ENCODE measurements around the gene PIM2. TPM values are rescaled to one million over a fixed set of nuclear protein-coding genes. Genes with fewer than 3 reads are reported as not detected.

PIM2 gene
- polyA plus RNA-seq, 1 of the 3 experiments (the other 2 are of a cell fraction): 12.3 TPM

- TF ChIP-seq, protein P1, sequence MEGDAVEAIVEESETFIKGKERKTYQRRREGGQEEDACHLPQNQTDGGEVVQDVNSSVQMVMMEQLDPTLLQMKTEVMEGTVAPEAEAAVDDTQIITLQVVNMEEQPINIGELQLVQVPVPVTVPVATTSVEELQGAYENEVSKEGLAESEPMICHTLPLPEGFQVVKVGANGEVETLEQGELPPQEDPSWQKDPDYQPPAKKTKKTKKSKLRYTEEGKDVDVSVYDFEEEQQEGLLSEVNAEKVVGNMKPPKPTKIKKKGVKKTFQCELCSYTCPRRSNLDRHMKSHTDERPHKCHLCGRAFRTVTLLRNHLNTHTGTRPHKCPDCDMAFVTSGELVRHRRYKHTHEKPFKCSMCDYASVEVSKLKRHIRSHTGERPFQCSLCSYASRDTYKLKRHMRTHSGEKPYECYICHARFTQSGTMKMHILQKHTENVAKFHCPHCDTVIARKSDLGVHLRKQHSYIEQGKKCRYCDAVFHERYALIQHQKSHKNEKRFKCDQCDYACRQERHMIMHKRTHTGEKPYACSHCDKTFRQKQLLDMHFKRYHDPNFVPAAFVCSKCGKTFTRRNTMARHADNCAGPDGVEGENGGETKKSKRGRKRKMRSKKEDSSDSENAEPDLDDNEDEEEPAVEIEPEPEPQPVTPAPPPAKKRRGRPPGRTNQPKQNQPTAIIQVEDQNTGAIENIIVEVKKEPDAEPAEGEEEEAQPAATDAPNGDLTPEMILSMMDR (IDR thresholded peaks at IDR 0.05): no peak
- TF ChIP-seq GATA2 (CRISPR knock-in tag; IDR thresholded peaks at IDR 0.05) (no peak), SMC3 (IDR thresholded peaks at IDR 0.05; ENCODE audit: low read depth, low read length) (no peak)
Observed at GRCh38 chrX:48893556-48894348, 25.1 kb downstream of the PIM2 start (continued).

- H3F3A ChIP-seq (replicated peaks; ENCODE audit: insufficient read depth): peaks cover 3% of the 10 kb centered on the region
- H3K9me2 ChIP-seq: no peaks in the 10 kb centered on the region
- peaks cover 0 to 2% of the 10 kb centered on the region in 2 experiments for H3K36me3 ChIP-seq (replicated peaks in 1 of 2; ENCODE audit: control insufficient read depth in 1 of 2, insufficient read depth in 2 of 2, low read length in 1 of 2)
- H3K9me3 ChIP-seq: no peaks in the 10 kb centered on the region
- 43% methylated on average over 1 of the region's 4 CpGs for WGBS (ENCODE audit: low lambda C conversion rate)
- H4K20me1 ChIP-seq (ENCODE audit: insufficient read depth): peaks cover 4% of the 10 kb centered on the region; the same call in 1 of the 2 replicates
- no peak overlapping the region for H2AFZ ChIP-seq (ENCODE audit: low read depth)
- H3K4me3 ChIP-seq (ENCODE audit: low read depth in 2 of 2, low read length in 1 of 2): no peak overlapping the region
- peaks cover 0 to 12% of the 10 kb centered on the region in 2 experiments; a peak in 1 of 4 replicates for H3K4me1 ChIP-seq (ENCODE audit: control insufficient read depth in 1 of 2, insufficient read depth in 2 of 2, low read depth in 1 of 2, low read length in 1 of 2)
- CTCF ChIA-PET: no interaction called here
- peaks cover 14% of the 10 kb centered on the region for H3K79me2 ChIP-seq (ENCODE audit: insufficient read depth)
- DNase-seq: no peak
- H3K27me3 ChIP-seq (ENCODE audit: insufficient read depth): peaks cover 16% of the 10 kb centered on the region; the same call in 1 of the 2 replicates
- no peak overlapping the region for H3K27ac ChIP-seq (ENCODE audit: low read depth in 2 of 2, low read length in 1 of 2)
- POLR2A ChIA-PET: no interaction called here
- TF ChIP-seq EP300 (IDR thresholded peaks at IDR 0.05; ENCODE audit: borderline replicate concordance in 1 of 2, low read depth in 1 of 2, low read length in 1 of 2) (no peak), PBX3 (IDR thresholded peaks at IDR 0.05) (no peak), TCF12 (IDR thresholded peaks at IDR 0.05) (no peak), CHD2 (IDR thresholded peaks at IDR 0.05; ENCODE audit: low read length, partially characterized antibody) (no peak), GABPA (IDR thresholded peaks at IDR 0.05; ENCODE audit: low read depth) (no peak), EZH2phosphoT487 (IDR thresholded peaks at IDR 0.05; ENCODE audit: borderline replicate concordance, low read depth) (no peak), POLR2AphosphoS5 (IDR thresholded peaks at IDR 0.05; ENCODE audit: low read depth, low read length) (no peak), GATA2 (CRISPR knock-in tag; IDR thresholded peaks at IDR 0.05) (no peak), ZBTB33 (IDR thresholded peaks at IDR 0.05; ENCODE audit: borderline replicate concordance, low read depth) (no peak), ELF1 (IDR thresholded peaks at IDR 0.05) (no peak), FOXM1 (IDR thresholded peaks at IDR 0.05; ENCODE audit: low read depth) (no peak), TAF1 (IDR thresholded peaks at IDR 0.05; ENCODE audit: borderline replicate concordance, low read depth, low read length) (no peak), RCOR1 (IDR thresholded peaks at IDR 0.05; ENCODE audit: low read length) (no peak), RAD21 (IDR thresholded peaks at IDR 0.05; ENCODE audit: low read length) (no peak), TEAD4 (IDR thresholded peaks at IDR 0.05; ENCODE audit: borderline replicate concordance, insufficient read depth) (no peak), YY1 (IDR thresholded peaks at IDR 0.05; ENCODE audit: low read depth) (no peak)
- TF ChIP-seq, protein P2, sequence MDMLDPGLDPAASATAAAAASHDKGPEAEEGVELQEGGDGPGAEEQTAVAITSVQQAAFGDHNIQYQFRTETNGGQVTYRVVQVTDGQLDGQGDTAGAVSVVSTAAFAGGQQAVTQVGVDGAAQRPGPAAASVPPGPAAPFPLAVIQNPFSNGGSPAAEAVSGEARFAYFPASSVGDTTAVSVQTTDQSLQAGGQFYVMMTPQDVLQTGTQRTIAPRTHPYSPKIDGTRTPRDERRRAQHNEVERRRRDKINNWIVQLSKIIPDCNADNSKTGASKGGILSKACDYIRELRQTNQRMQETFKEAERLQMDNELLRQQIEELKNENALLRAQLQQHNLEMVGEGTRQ (IDR thresholded peaks at IDR 0.05; ENCODE audit: borderline replicate concordance, low read depth, low read length): no peak
- TF ChIP-seq, protein P3, sequence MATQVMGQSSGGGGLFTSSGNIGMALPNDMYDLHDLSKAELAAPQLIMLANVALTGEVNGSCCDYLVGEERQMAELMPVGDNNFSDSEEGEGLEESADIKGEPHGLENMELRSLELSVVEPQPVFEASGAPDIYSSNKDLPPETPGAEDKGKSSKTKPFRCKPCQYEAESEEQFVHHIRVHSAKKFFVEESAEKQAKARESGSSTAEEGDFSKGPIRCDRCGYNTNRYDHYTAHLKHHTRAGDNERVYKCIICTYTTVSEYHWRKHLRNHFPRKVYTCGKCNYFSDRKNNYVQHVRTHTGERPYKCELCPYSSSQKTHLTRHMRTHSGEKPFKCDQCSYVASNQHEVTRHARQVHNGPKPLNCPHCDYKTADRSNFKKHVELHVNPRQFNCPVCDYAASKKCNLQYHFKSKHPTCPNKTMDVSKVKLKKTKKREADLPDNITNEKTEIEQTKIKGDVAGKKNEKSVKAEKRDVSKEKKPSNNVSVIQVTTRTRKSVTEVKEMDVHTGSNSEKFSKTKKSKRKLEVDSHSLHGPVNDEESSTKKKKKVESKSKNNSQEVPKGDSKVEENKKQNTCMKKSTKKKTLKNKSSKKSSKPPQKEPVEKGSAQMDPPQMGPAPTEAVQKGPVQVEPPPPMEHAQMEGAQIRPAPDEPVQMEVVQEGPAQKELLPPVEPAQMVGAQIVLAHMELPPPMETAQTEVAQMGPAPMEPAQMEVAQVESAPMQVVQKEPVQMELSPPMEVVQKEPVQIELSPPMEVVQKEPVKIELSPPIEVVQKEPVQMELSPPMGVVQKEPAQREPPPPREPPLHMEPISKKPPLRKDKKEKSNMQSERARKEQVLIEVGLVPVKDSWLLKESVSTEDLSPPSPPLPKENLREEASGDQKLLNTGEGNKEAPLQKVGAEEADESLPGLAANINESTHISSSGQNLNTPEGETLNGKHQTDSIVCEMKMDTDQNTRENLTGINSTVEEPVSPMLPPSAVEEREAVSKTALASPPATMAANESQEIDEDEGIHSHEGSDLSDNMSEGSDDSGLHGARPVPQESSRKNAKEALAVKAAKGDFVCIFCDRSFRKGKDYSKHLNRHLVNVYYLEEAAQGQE (IDR thresholded peaks at IDR 0.05; ENCODE audit: low read depth, low read length): no peak
- H3K9ac ChIP-seq: no peak overlapping the region
- no peak overlapping the region for H3K4me2 ChIP-seq
Observed at GRCh38 chrX:48892896-48893295, 25.9 kb downstream of the PIM2 start.
